Measurements from ENCODE around the gene TBK1.

DNA sequence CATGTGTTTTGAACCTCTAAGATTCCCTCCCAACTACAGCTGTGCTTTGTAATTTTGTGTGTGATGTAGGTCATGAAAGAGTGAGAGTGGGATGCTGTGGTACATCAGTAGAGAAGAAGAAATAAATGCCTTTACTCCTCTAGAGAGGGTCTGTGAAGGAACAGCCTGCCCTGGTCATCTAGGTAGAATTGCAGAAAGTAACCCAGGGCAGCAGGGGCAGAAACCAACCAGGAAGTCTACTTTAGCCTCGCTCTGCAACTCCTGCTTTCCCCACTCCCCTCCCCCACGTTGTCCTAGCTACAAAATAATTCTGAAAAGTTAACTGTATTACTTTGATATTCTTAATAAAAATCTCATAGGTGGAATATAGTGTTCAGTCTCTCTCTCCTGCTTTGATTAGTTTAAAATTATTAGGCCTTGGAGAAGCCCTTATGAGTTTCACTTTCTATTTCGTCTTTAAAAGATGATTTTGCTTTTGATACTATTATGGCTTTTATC lies 7.5 kb downstream of the TBK1 start:
- TF ChIP-seq, protein P1, sequence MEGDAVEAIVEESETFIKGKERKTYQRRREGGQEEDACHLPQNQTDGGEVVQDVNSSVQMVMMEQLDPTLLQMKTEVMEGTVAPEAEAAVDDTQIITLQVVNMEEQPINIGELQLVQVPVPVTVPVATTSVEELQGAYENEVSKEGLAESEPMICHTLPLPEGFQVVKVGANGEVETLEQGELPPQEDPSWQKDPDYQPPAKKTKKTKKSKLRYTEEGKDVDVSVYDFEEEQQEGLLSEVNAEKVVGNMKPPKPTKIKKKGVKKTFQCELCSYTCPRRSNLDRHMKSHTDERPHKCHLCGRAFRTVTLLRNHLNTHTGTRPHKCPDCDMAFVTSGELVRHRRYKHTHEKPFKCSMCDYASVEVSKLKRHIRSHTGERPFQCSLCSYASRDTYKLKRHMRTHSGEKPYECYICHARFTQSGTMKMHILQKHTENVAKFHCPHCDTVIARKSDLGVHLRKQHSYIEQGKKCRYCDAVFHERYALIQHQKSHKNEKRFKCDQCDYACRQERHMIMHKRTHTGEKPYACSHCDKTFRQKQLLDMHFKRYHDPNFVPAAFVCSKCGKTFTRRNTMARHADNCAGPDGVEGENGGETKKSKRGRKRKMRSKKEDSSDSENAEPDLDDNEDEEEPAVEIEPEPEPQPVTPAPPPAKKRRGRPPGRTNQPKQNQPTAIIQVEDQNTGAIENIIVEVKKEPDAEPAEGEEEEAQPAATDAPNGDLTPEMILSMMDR (conservative IDR thresholded peaks at IDR 0.05; ENCODE audit: low read length) = no peak
- no peak for TF ChIP-seq EZH2phosphoT487 (IDR thresholded peaks at IDR 0.05; ENCODE audit: borderline replicate concordance, low read depth, low read length)

Measured in OCI-LY7 (cell line).